Right lobe of liver (tissue), 4 donors: ENCODE results near the gene TICRR.

Experiments
- CTCF ChIP-seq, 4 donors: fragments of 200-600 bp in 3 of 4; fragments of 450-650 bp in 1 of 4; IDR thresholded peaks; one replicate each; pipeline versions ENCODE4 v1.5.1 to v1.8.0; 2016 to 2022; ENCODE audit warnings: antibody characterized with exemption in 4 of 4, mild to moderate bottlenecking in 2 of 4
- POLR2A ChIP-seq: fragments of 450-650 bp; IDR thresholded peaks from one replicate; pipeline ENCODE4 v1.6.1; 2017; ENCODE audit warnings: antibody characterized with exemption, mild to moderate bottlenecking
- donor health status: DM: no; HTN: no; CAD: no.
- donor health status: DM: no; HTN: no; CAD: no.
- donor health status: DM: no; HTN: yes; CAD: no.

- TF ChIP-seq CTCF (IDR thresholded peaks at IDR 0.05) (no peak), POLR2A (no peak)
These were observed 79.1 kb downstream of the TICRR start for GRCh38 chr15:89654301-89654761.
